Measurements from ENCODE around the gene SLC35G4.

- TF ChIP-seq EP300 (IDR thresholded peaks at IDR 0.05; ENCODE audit: borderline replicate concordance) (no peak), CREB1 (IDR thresholded peaks at IDR 0.05; ENCODE audit: low read depth) (no peak), REST (IDR thresholded peaks at IDR 0.05; ENCODE audit: low read depth) (no peak), MAX (IDR thresholded peaks at IDR 0.05) (no peak), CEBPB (IDR thresholded peaks at IDR 0.05) (no peak), TEAD4 (IDR thresholded peaks at IDR 0.05) (no peak), ZBTB7A (IDR thresholded peaks at IDR 0.05; ENCODE audit: low read depth) (no peak), TCF12 (IDR thresholded peaks at IDR 0.05; ENCODE audit: low read depth) (no peak)
Measured at GRCh38 chr18:11570769-11571412, 38.5 kb upstream of the SLC35G4 start.
